ENCODE data around the gene DOLK. TPM values are rescaled to one million over a fixed set of nuclear protein-coding genes. Genes with fewer than 3 reads are reported as not detected.
A peak's percentile ranks its signal among the peaks of the same experiment; 100 is the strongest.

Gene DOLK
- polyA plus RNA-seq, 1 of the 3 experiments (the other 2 are of a cell fraction) = 23.1 TPM

GRCh38 chr9:128903871-128904620, 43.4 kb downstream of the DOLK start:
- ChIA-PET CTCF (interaction anchor here (2.4 kb wide), 1 partner anchor 24 kb away, joined by 10 read pairs; no protein-coding TSS in a partner anchor), POLR2A (no interaction called here)
- Histone ChIP-seq H3K79me2 (ENCODE audit: insufficient read depth) (peaks cover 65% of the 10 kb centered on the region; the same call in 1 of the 2 replicates), H3K36me3 (replicated peaks in 1 of 2; ENCODE audit: control insufficient read depth in 1 of 2, insufficient read depth in 2 of 2, low read length in 1 of 2) (peaks cover 13 to 24% of the 10 kb centered on the region in 2 experiments), H3K9ac (no peak overlapping the region), H3K9me3 (no peaks in the 10 kb centered on the region), H3K4me1 (ENCODE audit: control insufficient read depth in 1 of 2, insufficient read depth in 2 of 2, low read depth in 1 of 2, low read length in 1 of 2) (peaks cover 7 to 9% of the 10 kb centered on the region in 2 experiments; a peak in 2 of 4 replicates), H3K4me2 (no peak overlapping the region), H3F3A (replicated peaks; ENCODE audit: insufficient read depth) (peaks cover 12% of the 10 kb centered on the region), H2AFZ (ENCODE audit: low read depth) (no peak overlapping the region), H3K27me3 (ENCODE audit: insufficient read depth) (no peaks in the 10 kb centered on the region), H3K4me3 (ENCODE audit: low read depth in 2 of 2, low read length in 1 of 2) (no peak overlapping the region), H4K20me1 (ENCODE audit: insufficient read depth) (no peaks in the 10 kb centered on the region), H3K27ac (ENCODE audit: low read depth in 2 of 2, low read length in 1 of 2) (peak overlapping the region in 1 of 2 experiments; percentile 38; a peak in 2 of 4 replicates), H3K9me2 (no peaks in the 10 kb centered on the region)
- TF ChIP-seq CHD2 (IDR thresholded peaks at IDR 0.05; ENCODE audit: low read length, partially characterized antibody) (no peak), TEAD4 (IDR thresholded peaks at IDR 0.05; ENCODE audit: borderline replicate concordance, insufficient read depth) (no peak), USF2 (IDR thresholded peaks at IDR 0.05; ENCODE audit: borderline replicate concordance, low read depth, low read length) (no peak)
- WGBS (ENCODE audit: low lambda C conversion rate) = 83% methylated on average over 10 of the region's 10 CpGs
- DNase-seq = no peak

GRCh38 chr9:128903079-128903461, 44.3 kb downstream of the DOLK start:
- Histone ChIP-seq H2AFZ (ENCODE audit: low read depth) (no peak overlapping the region), H3F3A (replicated peaks; ENCODE audit: insufficient read depth) (peaks cover 12% of the 10 kb centered on the region), H3K27ac (ENCODE audit: low read depth in 2 of 2, low read length in 1 of 2) (no peak overlapping the region), H3K36me3 (replicated peaks in 1 of 2; ENCODE audit: control insufficient read depth in 1 of 2, insufficient read depth in 2 of 2, low read length in 1 of 2) (peaks cover 13 to 14% of the 10 kb centered on the region in 2 experiments), H3K9ac (no peak overlapping the region), H3K27me3 (ENCODE audit: insufficient read depth) (no peaks in the 10 kb centered on the region), H3K79me2 (ENCODE audit: insufficient read depth) (peaks cover 71% of the 10 kb centered on the region; the same call in 1 of the 2 replicates), H3K4me2 (no peak overlapping the region), H3K4me3 (ENCODE audit: low read depth in 2 of 2, low read length in 1 of 2) (no peak overlapping the region), H3K4me1 (ENCODE audit: control insufficient read depth in 1 of 2, insufficient read depth in 2 of 2, low read depth in 1 of 2, low read length in 1 of 2) (peaks cover 7 to 9% of the 10 kb centered on the region in 2 experiments; a peak in 2 of 4 replicates), H3K9me2 (no peaks in the 10 kb centered on the region), H3K9me3 (no peaks in the 10 kb centered on the region), H4K20me1 (ENCODE audit: insufficient read depth) (no peaks in the 10 kb centered on the region)
- CTCF ChIA-PET = interaction anchor here (1.2 to 2.4 kb wide), 2 partner anchors 25 to 58 kb away, joined by 3 to 10 read pairs; no protein-coding TSS in a partner anchor
- DNase-seq = no peak
- 94% methylated on average over 2 of the region's 2 CpGs for WGBS (ENCODE audit: low lambda C conversion rate)
- POLR2A ChIA-PET = interaction anchor here (0.5 kb wide), 1 partner anchor 56 kb away, joined by 5 read pairs; no protein-coding TSS in a partner anchor
- no peak for TF ChIP-seq YY1 (IDR thresholded peaks at IDR 0.05; ENCODE audit: low read depth)
- no peak for TF ChIP-seq PBX3 (IDR thresholded peaks at IDR 0.05)
- TF ChIP-seq SMC3 (IDR thresholded peaks at IDR 0.05; ENCODE audit: low read depth, low read length) = no peak
- no peak for TF ChIP-seq RXRA (IDR thresholded peaks at IDR 0.05; ENCODE audit: borderline replicate concordance, low read depth)
- no peak for TF ChIP-seq USF2 (IDR thresholded peaks at IDR 0.05; ENCODE audit: borderline replicate concordance, low read depth, low read length)
- TF ChIP-seq MAX (IDR thresholded peaks at IDR 0.05; ENCODE audit: low read depth) = no peak
- no peak for TF ChIP-seq FOSL2 (IDR thresholded peaks at IDR 0.05; ENCODE audit: borderline replicate concordance, low read depth)
- TF ChIP-seq ELF1 (IDR thresholded peaks at IDR 0.05) = no peak
- TF ChIP-seq MXI1 (IDR thresholded peaks at IDR 0.05; ENCODE audit: low read depth, low read length) = no peak
- TF ChIP-seq POLR2AphosphoS5 (IDR thresholded peaks at IDR 0.05; ENCODE audit: low read depth, low read length) = no peak
- no peak for TF ChIP-seq RFX5 (IDR thresholded peaks at IDR 0.05; ENCODE audit: low read length)
